HL-60/S4 treated with retinoic acid at 250 ng/mL for 4 days and 3 days (cell line): ENCODE measurements around the gene USP12.

Experiments
- in situ Hi-C: fragments of 300-500 bp; cut with MboI; formaldehyde crosslinking; loops from 2 replicates; pipeline ENCODE4 v1.7.0; 2022; ENCODE audit warnings: low sequenced_read_pairs

The USP12 gene

GRCh38 chr13:27186295-27186694, 14.7 kb upstream of the USP12 start:
- in situ Hi-C loops, result no loop called here

- in situ Hi-C loops, result no loop called here
Measured at GRCh38 chr13:27183561-27184147, 12.0 kb upstream of the USP12 start.

- in situ Hi-C loops, result no loop called here
Measured at GRCh38 chr13:27182844-27183497, 11.4 kb upstream of the USP12 start.

GRCh38 chr13:27182054-27182453, 10.4 kb upstream of the USP12 start:
- in situ Hi-C loops, result no loop called here

GRCh38 chr13:27177852-27178251, 6.2 kb upstream of the USP12 start:
- in situ Hi-C loops, result no loop called here

GRCh38 chr13:27176470-27177410, 5.1 kb upstream of the USP12 start:
- in situ Hi-C loops, result no loop called here

- in situ Hi-C loops, result no loop called here
Measured at GRCh38 chr13:27174766-27175455, 3.3 kb upstream of the USP12 start.

- in situ Hi-C loops, result no loop called here
Measured at GRCh38 chr13:27172495-27172842, 858 bp upstream of the USP12 start.

- in situ Hi-C loops, result no loop called here
Measured at GRCh38 chr13:27171827-27172494, 350 bp upstream of the USP12 start.

GRCh38 chr13:27170516-27171243, 931 bp downstream of the USP12 start:
- in situ Hi-C loops, result no loop called here

- in situ Hi-C loops, result no loop called here
Measured at GRCh38 chr13:27170221-27170515, 1.4 kb downstream of the USP12 start.

- in situ Hi-C loops, result no loop called here
Measured at GRCh38 chr13:27168906-27169657, 2.5 kb downstream of the USP12 start.

- in situ Hi-C loops, result no loop called here
Measured at GRCh38 chr13:27168086-27168485, 3.5 kb downstream of the USP12 start.

- in situ Hi-C loops, result no loop called here
Measured at GRCh38 chr13:27166313-27166712, 5.3 kb downstream of the USP12 start.

GRCh38 chr13:27161980-27162379, 9.6 kb downstream of the USP12 start:
- in situ Hi-C loops, result no loop called here

- in situ Hi-C loops, result no loop called here
Measured at GRCh38 chr13:27161423-27161822, 10.2 kb downstream of the USP12 start.

- in situ Hi-C loops, result no loop called here
Measured at GRCh38 chr13:27160657-27161295, 10.8 kb downstream of the USP12 start.

GRCh38 chr13:27159806-27160563, 11.6 kb downstream of the USP12 start:
- in situ Hi-C loops, result no loop called here
